Non-pigmented ciliary epithelial cell (primary cell): Measurements from ENCODE around the gene RETREG1.
"Not testable (repeated sequence)": the region's sequence is repeated elsewhere in the genome, so short reads cannot be mapped to it uniquely, and the experiment has no call there.

ENCODE experiments used
- DNase-seq: peaks from one replicate; pipeline ENCODE4 v3.0.0-alpha.2; 2010; ENCODE audit warnings: low read depth

RETREG1 gene

GRCh38 chr5:16616536-16617273, at the start of gene RETREG1:
TSS of gene RETREG1 (minus strand) at chr5:16616997. CDS start at chr5:16616971, 26 bp downstream.
- DNase-seq: no peak

- no peak for DNase-seq
Measured at GRCh38 chr5:16666130-16666882, 49.5 kb upstream of the RETREG1 start.

- DNase-seq: no peak
Measured at GRCh38 chr5:16665601-16666000, 48.8 kb upstream of the RETREG1 start.

- DNase-seq: no peak
Measured at GRCh38 chr5:16664368-16664767, 47.6 kb upstream of the RETREG1 start.

GRCh38 chr5:16663840-16664239, 47.0 kb upstream of the RETREG1 start:
- no peak for DNase-seq

- no peak for DNase-seq
Measured at GRCh38 chr5:16661713-16662112, 44.9 kb upstream of the RETREG1 start.

- no peak for DNase-seq
Measured at GRCh38 chr5:16660982-16661381, 44.2 kb upstream of the RETREG1 start.

GRCh38 chr5:16659536-16659935, 42.7 kb upstream of the RETREG1 start:
- DNase-seq: no peak

GRCh38 chr5:16656561-16657191, 39.9 kb upstream of the RETREG1 start:
- no peak for DNase-seq

GRCh38 chr5:16654647-16655334, 38.0 kb upstream of the RETREG1 start:
- no peak for DNase-seq

- not testable (repeated sequence) for DNase-seq
Measured at GRCh38 chr5:16648739-16649138, 31.9 kb upstream of the RETREG1 start.

GRCh38 chr5:16644301-16644889, 27.6 kb upstream of the RETREG1 start:
- no peak for DNase-seq

- DNase-seq: no peak
Measured at GRCh38 chr5:16642867-16643266, 26.1 kb upstream of the RETREG1 start.

- no peak for DNase-seq
Measured at GRCh38 chr5:16639206-16639605, 22.4 kb upstream of the RETREG1 start.

GRCh38 chr5:16628376-16628775, 11.6 kb upstream of the RETREG1 start:
- DNase-seq: no peak

- no peak for DNase-seq
Measured at GRCh38 chr5:16626696-16627264, 10.0 kb upstream of the RETREG1 start.

- no peak for DNase-seq
Measured at GRCh38 chr5:16625096-16625495, 8.3 kb upstream of the RETREG1 start.

GRCh38 chr5:16619136-16619535, 2.3 kb upstream of the RETREG1 start:
- no peak for DNase-seq

GRCh38 chr5:16618138-16618897, 1.5 kb upstream of the RETREG1 start:
- no peak for DNase-seq

- DNase-seq: no peak
Measured at GRCh38 chr5:16617274-16617968, 624 bp upstream of the RETREG1 start.
